Ovary (tissue), 9 donors: ENCODE measurements around the gene DNAH9. TPM values are rescaled to one million over a fixed set of nuclear protein-coding genes. Genes with fewer than 3 reads are reported as not detected.

Source experiments
- DNase-seq, 5 donors: peaks; one replicate each; pipeline ENCODE4 v3.0.0-alpha.2; 2019 to 2020
- H3K27ac ChIP-seq, 2 donors: fragments of 200-600 bp; one replicate each; pipeline versions ENCODE4 v1.5.1 to v1.8.0; 2019 to 2022
- H3K27me3 ChIP-seq: fragments of 200-600 bp; one replicate; pipeline ENCODE4 v1.8.0; 2022
- H3K36me3 ChIP-seq: fragments of 200-600 bp; sonication (generic); one replicate; pipeline ENCODE4 v1.5.1; 2019
- H3K4me1 ChIP-seq: one replicate; pipeline ENCODE4 v1.8.1; 2013; ENCODE audit warnings: mild to moderate bottlenecking, moderate library complexity; ENCODE audit not compliant: insufficient read depth
- H3K4me3 ChIP-seq: fragments of 200-600 bp; sonication (generic); one replicate; pipeline ENCODE4 v1.5.1; 2017
- H3K9me3 ChIP-seq, 2 donors: fragments of 200-600 bp in 1 of 2; sonication (generic) in 1 of 2; one replicate each; pipeline versions ENCODE4 v1.5.1 to v1.8.1; 2013 to 2019; ENCODE audit warnings: mild to moderate bottlenecking in 1 of 2, moderate library complexity in 1 of 2
- EP300 ChIP-seq: sonication (generic); formaldehyde crosslinking; IDR thresholded peaks from one replicate; pipeline ENCODE4 v1.6.1; 2017; ENCODE audit warnings: antibody characterized with exemption
- POLR2A ChIP-seq: fragments of 450-650 bp; IDR thresholded peaks from one replicate; pipeline ENCODE4 v1.6.1; 2017; ENCODE audit warnings: antibody characterized with exemption, mild to moderate bottlenecking, moderate library complexity
- WGBS, 3 donors: extraction: QIAGEN DNeasy Blood & Tissue Kit in 1 of 3; methylation state at CpG; one replicate each; pipeline versions ENCODE4 v1.1.5 to v1.1.7; 2013 to 2017; 5-methylcytosine and 5-hydroxymethylcytosine counted together
- intact Hi-C, 4 donors: fragments of 100-400 bp; cut with DNase I; formaldehyde crosslinking; loops; one replicate each; pipeline versions ENCODE4 v1.11.0 to v1.15.1; 2022 to 2023
- polyA plus RNA-seq, 2 donors: library from polyadenylated mRNA; stranded (reverse); fragments of 200-250 nt in 1 of 2; fragments of 350-450 nt in 1 of 2; fragmentation: Illumina TruSeq in 1 of 2; extraction: RNeasy Lipid Tissue Mini Kit (QIAGEN cat#74804) in 1 of 2; gene quantifications; one replicate each; pipeline ENCODE4 v1.2.3, GENCODE V29; 2013 to 2014
- total RNA-seq, 7 donors: library from RNA; depleted of rRNA in 2 of 7; stranded (reverse); fragments of >200 nt in 2 of 7; fragmentation: NEBNext Ultra II Directional in 3 of 7; extraction: Animal tissue kit (Norgen Biotek cat#: 25700) in 3 of 7; gene quantifications; one replicate each; pipeline versions ENCODE4 v1.1.0 to v1.2.4, GENCODE V29; 2016 to 2023
- TF ChIP-seq, protein P1 (sequence below), 3 donors: fragments of 450-650 bp in 2 of 3; fragments of 200-600 bp in 1 of 3; IDR thresholded peaks; one replicate each; pipeline versions ENCODE4 v1.5.1 to v1.8.0; 2016 to 2022; ENCODE audit warnings: antibody characterized with exemption in 3 of 3, mild to moderate bottlenecking in 1 of 3
- donor health status: DM: no; HTN: no; CAD: no; lungs with moderate emphysema.
- donor health status: DM: no; HTN: no; CAD: no.
- donor health status: Bipolar disorder and iron deficiency.
- donor health status: DM: yes; HTN: yes; CAD: no.
- donor health status: DM: no; HTN: no; CAD: no.
- donor health status: DM: yes; HTN: yes; CAD: no.

The DNAH9 gene
- total and polyA plus RNA-seq, 9 donors: 1.4 to 43.7 (median 3.4) TPM

DNA sequence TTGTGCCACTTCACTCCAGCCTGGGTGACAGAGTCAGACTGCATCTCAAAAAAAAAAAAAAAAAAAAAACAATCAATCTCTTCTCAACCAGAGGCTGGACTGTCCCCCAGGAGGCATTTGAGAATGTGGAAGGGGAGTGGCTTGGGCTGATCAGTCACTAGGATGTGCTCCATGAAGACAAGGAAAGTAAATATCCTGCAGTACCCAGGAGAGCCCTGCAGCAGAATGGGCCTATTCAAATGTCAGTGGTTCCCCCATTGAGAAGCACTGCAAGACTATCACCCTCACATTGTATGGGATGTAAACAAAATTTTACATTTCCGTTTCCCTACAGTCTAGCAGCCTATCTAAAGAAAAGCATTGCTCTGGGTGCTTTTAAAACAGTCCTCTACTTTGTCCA is 70.3 kb downstream of the DNAH9 start:
- TF ChIP-seq, protein P1, sequence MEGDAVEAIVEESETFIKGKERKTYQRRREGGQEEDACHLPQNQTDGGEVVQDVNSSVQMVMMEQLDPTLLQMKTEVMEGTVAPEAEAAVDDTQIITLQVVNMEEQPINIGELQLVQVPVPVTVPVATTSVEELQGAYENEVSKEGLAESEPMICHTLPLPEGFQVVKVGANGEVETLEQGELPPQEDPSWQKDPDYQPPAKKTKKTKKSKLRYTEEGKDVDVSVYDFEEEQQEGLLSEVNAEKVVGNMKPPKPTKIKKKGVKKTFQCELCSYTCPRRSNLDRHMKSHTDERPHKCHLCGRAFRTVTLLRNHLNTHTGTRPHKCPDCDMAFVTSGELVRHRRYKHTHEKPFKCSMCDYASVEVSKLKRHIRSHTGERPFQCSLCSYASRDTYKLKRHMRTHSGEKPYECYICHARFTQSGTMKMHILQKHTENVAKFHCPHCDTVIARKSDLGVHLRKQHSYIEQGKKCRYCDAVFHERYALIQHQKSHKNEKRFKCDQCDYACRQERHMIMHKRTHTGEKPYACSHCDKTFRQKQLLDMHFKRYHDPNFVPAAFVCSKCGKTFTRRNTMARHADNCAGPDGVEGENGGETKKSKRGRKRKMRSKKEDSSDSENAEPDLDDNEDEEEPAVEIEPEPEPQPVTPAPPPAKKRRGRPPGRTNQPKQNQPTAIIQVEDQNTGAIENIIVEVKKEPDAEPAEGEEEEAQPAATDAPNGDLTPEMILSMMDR (IDR thresholded peaks at IDR 0.05): no peak
- no peak for TF ChIP-seq POLR2A
- no peak for TF ChIP-seq EP300
- Histone ChIP-seq H3K4me1 (no peaks in the 10 kb centered on the region), H3K9me3 (no peaks in the 10 kb centered on the region), H3K36me3 (no peaks in the 10 kb centered on the region), H3K4me3 (no peak overlapping the region), H3K27ac (no peak overlapping the region), H3K27me3 (no peaks in the 10 kb centered on the region)
- WGBS, 3 donors: 50 to 58% (median 50%) methylated on average over 1 of the region's 1 CpG
- no peak for DNase-seq
- intact Hi-C loops: no loop called here

DNA sequence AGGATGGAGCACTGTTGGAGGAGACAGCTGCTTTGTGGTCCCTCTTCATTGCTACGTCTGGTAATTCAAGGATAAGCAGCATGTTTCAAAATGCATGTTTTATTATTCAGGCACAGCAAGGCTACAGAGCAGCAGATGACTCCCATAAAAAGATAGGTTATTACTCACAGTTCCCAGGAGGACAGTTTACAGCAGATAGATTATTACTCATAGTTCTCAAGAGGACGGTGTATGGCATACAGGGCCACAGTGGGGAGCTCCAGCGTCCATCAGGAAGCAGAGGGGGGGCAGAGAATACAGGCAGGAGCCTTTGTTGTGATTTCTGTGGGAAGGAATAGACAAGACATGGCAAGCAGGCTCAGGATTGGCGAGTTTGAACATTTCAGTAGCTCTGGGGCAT is 72.9 kb downstream of the DNAH9 start:
- Histone ChIP-seq H3K27ac (no peak overlapping the region), H3K36me3 (no peaks in the 10 kb centered on the region), H3K9me3 (no peaks in the 10 kb centered on the region), H3K4me3 (no peak overlapping the region), H3K27me3 (peaks cover 3% of the 10 kb centered on the region), H3K4me1 (no peaks in the 10 kb centered on the region)
- no peak for DNase-seq
- intact Hi-C loops: no loop called here
- 56 to 67% (median 59%) methylated on average over 4 of the region's 4 CpGs for WGBS, 3 donors
- TF ChIP-seq POLR2A (no peak), EP300 (no peak)
- TF ChIP-seq, protein P1 (IDR thresholded peaks at IDR 0.05): no peak

GRCh38 chr17:11682646-11683045 is 84.4 kb downstream of the DNAH9 start:
- no peak for DNase-seq
- Histone ChIP-seq H3K36me3 (no peaks in the 10 kb centered on the region), H3K27me3 (no peaks in the 10 kb centered on the region), H3K4me3 (no peak overlapping the region), H3K9me3 (no peaks in the 10 kb centered on the region), H3K27ac (no peak overlapping the region), H3K4me1 (no peaks in the 10 kb centered on the region)
- WGBS, 3 donors: 76 to 88% (median 84%) methylated on average over 2 of the region's 2 CpGs
- TF ChIP-seq, protein P1 (IDR thresholded peaks at IDR 0.05): no peak
- TF ChIP-seq EP300 (no peak), POLR2A (no peak)
- intact Hi-C loops: no loop called here

- intact Hi-C loops: no loop called here
- 39 to 67% (median 46%) methylated on average over 5 of the region's 5 CpGs for WGBS, 3 donors
- TF ChIP-seq EP300: no peak
- TF ChIP-seq POLR2A: no peak
- TF ChIP-seq, protein P1 (IDR thresholded peaks at IDR 0.05): no peak
Observed at GRCh38 chr17:11690681-11691080, 92.4 kb downstream of the DNAH9 start.

DNA sequence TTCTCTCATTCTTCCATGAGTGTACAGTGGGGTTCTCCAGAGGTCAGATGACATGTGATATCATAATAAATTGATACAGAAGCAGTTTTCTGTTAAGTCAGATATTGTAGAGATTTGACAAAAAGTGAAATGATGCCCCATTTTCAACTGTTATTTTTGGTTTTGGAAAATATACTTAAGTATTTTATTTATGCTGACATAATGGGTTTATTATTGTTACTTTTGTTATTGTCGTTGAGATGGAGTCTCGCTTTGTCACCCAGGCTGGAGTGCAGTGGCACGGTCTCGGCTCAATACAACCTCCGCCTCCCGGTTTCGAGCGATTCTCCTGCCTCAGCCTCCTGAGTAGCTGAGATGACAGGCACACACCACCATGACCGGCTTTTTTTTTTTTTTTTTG is 94.4 kb downstream of the DNAH9 start:
- intact Hi-C loops: no loop called here
- Histone ChIP-seq H3K4me3 (no peak overlapping the region), H3K27me3 (no peaks in the 10 kb centered on the region), H3K27ac (no peak overlapping the region), H3K9me3 (no peaks in the 10 kb centered on the region), H3K4me1 (no peaks in the 10 kb centered on the region), H3K36me3 (no peaks in the 10 kb centered on the region)
- TF ChIP-seq POLR2A (no peak), EP300 (no peak)
- TF ChIP-seq, protein P1 (IDR thresholded peaks at IDR 0.05): no peak
- WGBS, 3 donors: 94 to 95% (median 95%) methylated on average over 9 of the region's 9 CpGs
- DNase-seq: no peak

More at GRCh38 chr17:11690681-11691080, 92.4 kb downstream of the DNAH9 start:
- Histone ChIP-seq H3K27ac (no peak overlapping the region), H3K27me3 (no peaks in the 10 kb centered on the region), H3K9me3 (no peaks in the 10 kb centered on the region), H3K4me1 (no peaks in the 10 kb centered on the region), H3K36me3 (no peaks in the 10 kb centered on the region), H3K4me3 (no peak overlapping the region)
- DNase-seq: no peak
